Mucosa of stomach (tissue), 1 donor: ENCODE measurements around the gene MCM10.

Source experiments
- H3K27me3 ChIP-seq: one replicate; pipeline ENCODE4 v1.7.0; 2013; ENCODE audit warnings: mild to moderate bottlenecking, low read length; ENCODE audit not compliant: control insufficient read depth, insufficient read depth
- H3K36me3 ChIP-seq: one replicate; pipeline ENCODE4 v1.7.0; 2013; ENCODE audit warnings: low read length; ENCODE audit not compliant: control insufficient read depth, insufficient read depth
- H3K4me1 ChIP-seq: one replicate; pipeline ENCODE4 v1.7.0; 2013; ENCODE audit warnings: mild to moderate bottlenecking, low read length; ENCODE audit not compliant: control insufficient read depth, insufficient read depth
- H3K4me3 ChIP-seq: one replicate; pipeline ENCODE4 v1.7.0; 2013; ENCODE audit warnings: low read length
- H3K9ac ChIP-seq: one replicate; pipeline ENCODE4 v1.7.0; 2013; ENCODE audit warnings: mild to moderate bottlenecking, low read length, moderate library complexity
- H3K9me3 ChIP-seq: one replicate; pipeline ENCODE4 v1.7.0; 2013; ENCODE audit warnings: mild to moderate bottlenecking, low read length, moderate library complexity; ENCODE audit not compliant: control insufficient read depth
- donor health status: Pancreatic carcinoma.

MCM10 gene

DNA sequence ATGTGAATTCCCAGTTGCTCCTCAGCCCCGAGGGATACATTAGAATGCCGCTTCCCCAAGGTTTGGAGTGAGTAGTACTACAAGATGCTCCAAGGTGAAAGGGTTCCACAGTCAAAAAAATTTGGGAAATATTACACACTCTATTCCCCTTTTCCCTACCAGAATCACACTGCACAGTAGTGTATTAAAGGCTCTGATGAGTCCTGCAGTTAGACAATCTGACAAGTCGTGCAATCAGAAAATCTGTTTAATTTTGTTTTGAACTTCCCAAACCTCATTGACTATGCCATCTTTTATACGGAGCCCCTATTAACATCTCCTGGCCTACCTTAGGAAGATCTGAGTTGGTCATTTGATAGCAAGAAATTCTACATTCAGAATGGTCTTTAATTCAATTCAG, 86.4 kb downstream of the MCM10 start:
- no peaks in the 10 kb centered on the region for H3K9me3 ChIP-seq
- H3K4me3 ChIP-seq, result no peak overlapping the region
- no peaks in the 10 kb centered on the region for H3K4me1 ChIP-seq
- no peaks in the 10 kb centered on the region for H3K36me3 ChIP-seq
- H3K9ac ChIP-seq, result no peak overlapping the region
- no peaks in the 10 kb centered on the region for H3K27me3 ChIP-seq

DNA sequence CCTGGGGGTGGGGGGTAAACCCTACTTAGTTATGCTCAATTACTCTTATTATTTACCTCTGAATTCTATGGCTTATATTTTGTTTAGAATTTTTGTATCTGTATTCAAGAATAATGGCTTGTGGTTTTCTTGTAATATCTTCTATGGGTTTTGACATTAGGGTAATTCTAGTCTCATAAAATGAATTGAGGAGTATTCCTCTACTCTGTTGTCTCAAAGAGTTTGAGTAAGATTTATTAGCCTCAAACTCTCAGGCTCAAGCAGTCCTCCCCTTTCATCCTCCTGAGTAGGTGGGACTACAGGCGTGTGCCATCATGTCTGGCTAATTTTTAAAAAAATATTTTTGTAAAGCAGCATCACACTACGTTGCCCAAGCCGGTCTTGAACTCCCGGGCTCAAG, 92.4 kb downstream of the MCM10 start:
- H3K4me1 ChIP-seq, result no peaks in the 10 kb centered on the region
- H3K9me3 ChIP-seq, result no peaks in the 10 kb centered on the region
- no peaks in the 10 kb centered on the region for H3K36me3 ChIP-seq
- no peak overlapping the region for H3K9ac ChIP-seq
- H3K4me3 ChIP-seq, result no peak overlapping the region
- H3K27me3 ChIP-seq, result no peaks in the 10 kb centered on the region

DNA sequence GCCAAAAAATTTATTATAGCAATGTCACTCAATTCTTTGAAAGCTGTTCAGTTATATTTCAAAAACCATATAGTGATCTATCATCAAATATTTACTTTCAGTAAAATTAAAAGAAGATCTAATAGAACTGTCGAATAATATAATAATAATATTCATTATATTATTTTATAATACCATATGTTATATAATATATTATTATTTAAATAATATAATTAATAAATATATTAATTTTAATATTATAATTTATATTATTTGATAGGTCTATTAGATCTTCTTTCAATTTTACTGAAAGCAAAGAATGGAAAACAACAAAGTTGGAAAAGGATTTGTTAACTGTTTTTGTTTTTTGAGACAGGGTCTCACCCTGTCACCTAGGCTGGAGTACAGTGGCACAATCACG, 95.3 kb downstream of the MCM10 start:
- H3K4me1 ChIP-seq, result no peaks in the 10 kb centered on the region
- no peaks in the 10 kb centered on the region for H3K27me3 ChIP-seq
- no peak overlapping the region for H3K9ac ChIP-seq
- H3K9me3 ChIP-seq, result no peaks in the 10 kb centered on the region
- H3K36me3 ChIP-seq, result no peaks in the 10 kb centered on the region
- no peak overlapping the region for H3K4me3 ChIP-seq

DNA sequence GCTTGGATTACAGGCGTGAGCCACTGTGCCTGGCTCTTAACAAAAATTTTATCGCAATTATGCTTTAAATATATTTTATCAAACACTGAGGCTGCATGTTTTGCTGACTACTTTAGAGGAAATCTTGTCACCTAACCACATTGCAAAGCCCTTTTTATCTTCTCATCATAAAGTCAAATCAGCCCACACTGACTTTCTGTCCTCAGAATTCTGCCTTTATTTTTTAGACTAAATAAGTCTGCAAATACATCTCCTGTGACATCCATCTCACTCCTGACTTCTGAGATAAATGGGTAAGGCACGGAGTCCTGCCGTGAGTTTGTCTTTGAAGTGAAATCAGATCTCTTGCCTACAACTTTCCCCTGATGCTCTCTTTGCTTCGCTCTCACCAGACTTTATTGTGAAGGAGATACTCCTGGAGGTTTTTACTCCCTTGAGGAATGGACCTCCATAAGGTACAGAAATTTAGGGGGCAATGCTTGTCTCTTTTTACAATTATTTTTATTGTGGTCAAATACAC, 96.3 kb downstream of the MCM10 start:
- H3K9me3 ChIP-seq, result no peaks in the 10 kb centered on the region
- no peaks in the 10 kb centered on the region for H3K36me3 ChIP-seq
- H3K9ac ChIP-seq, result no peak overlapping the region
- no peak overlapping the region for H3K4me3 ChIP-seq
- no peaks in the 10 kb centered on the region for H3K27me3 ChIP-seq
- H3K4me1 ChIP-seq, result no peaks in the 10 kb centered on the region
